H1 (cell line): ENCODE results near the gene NFX1. TPM values are rescaled to one million over a fixed set of nuclear protein-coding genes. Genes with fewer than 3 reads are reported as not detected.

Experiments
- CTCF ChIA-PET: fragments of 300-600 bp; sonication (Branson Sonifier 250); formaldehyde crosslinking; loops from one replicate; lab custom pipeline; 2021; ENCODE audit not compliant: partially characterized antibody; lab: Charles Lee
- POLR2A ChIA-PET: fragments of 300-600 bp; sonication (Branson Sonifier 250); formaldehyde crosslinking; loops from one replicate; lab custom pipeline; 2021; ENCODE audit warnings: inconsistent platforms; ENCODE audit not compliant: partially characterized antibody; lab: Charles Lee
- DNase-seq, 2 experiments: peaks; one replicate each; pipeline versions ENCODE4 v3.0.0 to v3.0.0-alpha.2; 2010 to 2022; ENCODE audit warnings: low spot score in 2 of 2, low read depth in 1 of 2, mixed read lengths in 1 of 2
- FAIRE-seq: peaks from 2 replicates; lab custom pipeline; 2011; peaks lifted over from hg19 to GRCh38; lab: Jason Lieb, UNC
- H2AFZ ChIP-seq: 2 replicates; pipeline ENCODE4 v1.8.1; 2012; ENCODE audit warnings: low read length, inconsistent platforms
- H2AK5ac ChIP-seq: 2 replicates; pipeline ENCODE4 v1.6.1; 2013; ENCODE audit warnings: low read depth, low read length
- H2BK120ac ChIP-seq: replicated peaks from 2 replicates; pipeline ENCODE3; 2013; ENCODE audit warnings: low read depth, low read length, inconsistent platforms
- H2BK12ac ChIP-seq: 2 replicates; pipeline ENCODE4 v1.6.1; 2013; ENCODE audit warnings: low read depth, low read length
- H2BK15ac ChIP-seq: 2 replicates; pipeline ENCODE4 v1.6.1; 2013; ENCODE audit warnings: low read length
- H2BK20ac ChIP-seq: 2 replicates; pipeline ENCODE4 v1.6.1; 2013; ENCODE audit warnings: low read length
- H2BK5ac ChIP-seq: 2 replicates; pipeline ENCODE4 v1.6.1; 2013; ENCODE audit warnings: low read depth, low read length
- H3K14ac ChIP-seq: 2 replicates; pipeline ENCODE4 v1.6.1; 2013; ENCODE audit warnings: inconsistent platforms; ENCODE audit not compliant: insufficient read length
- H3K18ac ChIP-seq: 2 replicates; pipeline ENCODE4 v1.6.1; 2013; ENCODE audit warnings: low read length; ENCODE audit errors: extremely low read depth
- H3K23ac ChIP-seq: 2 replicates; pipeline ENCODE4 v1.6.1; 2013; ENCODE audit warnings: inconsistent platforms; ENCODE audit not compliant: insufficient read length
- H3K23me2 ChIP-seq: 2 replicates; pipeline ENCODE4 v1.6.1; 2013; ENCODE audit warnings: low read depth, low read length
- H3K27ac ChIP-seq: 2 replicates; pipeline ENCODE4 v1.6.1; 2011; ENCODE audit warnings: low read depth, low read length, inconsistent platforms
- H3K27me3 ChIP-seq, 4 experiments: replicated peaks in 1 of 4; 1 replicate in 1 of 4; 2 replicates in 3 of 4; pipeline versions ENCODE4 v1.6.1 to v1.8.1; 2011 to 2013; ENCODE audit warnings: low read length in 3 of 4, mild to moderate bottlenecking in 3 of 4, inconsistent platforms in 2 of 4, mixed read lengths in 2 of 4, moderate library complexity in 1 of 4; ENCODE audit not compliant: control insufficient read depth in 3 of 4, insufficient read depth in 3 of 4; ENCODE audit errors: extremely low read depth in 1 of 4
- H3K36me3 ChIP-seq, 4 experiments: 2 replicates each; pipeline versions ENCODE4 v1.6.1 to v1.8.1; 2011 to 2013; ENCODE audit warnings: mild to moderate bottlenecking in 4 of 4, low read length in 3 of 4, moderate library complexity in 2 of 4, control low read depth in 1 of 4, inconsistent platforms in 1 of 4; ENCODE audit not compliant: insufficient read depth in 4 of 4, control insufficient read depth in 2 of 4
- H3K4ac ChIP-seq: replicated peaks from 2 replicates; pipeline ENCODE3; 2013; ENCODE audit warnings: low read length, low read depth, mixed read lengths, inconsistent platforms; ENCODE audit not compliant: insufficient read length
- H3K4me1 ChIP-seq, 4 experiments: replicated peaks in 1 of 4; 1 replicate in 1 of 4; 2 replicates in 3 of 4; pipeline versions ENCODE4 v1.6.1 to v1.8.1; 2011 to 2013; ENCODE audit warnings: low read length in 3 of 4, inconsistent platforms in 2 of 4, mixed read lengths in 1 of 4; ENCODE audit not compliant: insufficient read depth in 4 of 4, control insufficient read depth in 3 of 4
- H3K4me2 ChIP-seq, 2 experiments: 2 replicates each; pipeline versions ENCODE4 v1.6.1 to v1.8.1; 2011 to 2013; ENCODE audit warnings: low read depth in 2 of 2, low read length in 2 of 2, control low read depth in 1 of 2, inconsistent platforms in 1 of 2, mild to moderate bottlenecking in 1 of 2; ENCODE audit not compliant: insufficient read depth in 1 of 2
- H3K4me3 ChIP-seq, 4 experiments: fragments of 200-600, 300-600 bp in 1 of 4; sonication (generic), shearing (Covaris generic), sonication (Bioruptor Twin) in 1 of 4; 2 replicates each; pipeline versions ENCODE4 v1.5.1 to v1.8.1; 2011 to 2016; ENCODE audit warnings: low read length in 4 of 4, low read depth in 3 of 4, control low read depth in 2 of 4, inconsistent platforms in 2 of 4, mild to moderate bottlenecking in 2 of 4, mixed read lengths in 1 of 4, moderate library complexity in 1 of 4; ENCODE audit not compliant: insufficient read depth in 2 of 4; ENCODE audit errors: extremely low read depth in 1 of 4
- H3K56ac ChIP-seq: replicated peaks from 2 replicates; pipeline ENCODE3; 2013; ENCODE audit warnings: low read depth, mild to moderate bottlenecking, mixed read lengths, low read length, inconsistent platforms; ENCODE audit not compliant: insufficient read length
- H3K79me1 ChIP-seq: 2 replicates; pipeline ENCODE4 v1.6.1; 2013; ENCODE audit warnings: low read depth, low read length, control low read depth
- H3K79me2 ChIP-seq, 2 experiments: 2 replicates each; pipeline versions ENCODE4 v1.6.1 to v1.8.1; 2012 to 2013; ENCODE audit warnings: low read length in 2 of 2, mild to moderate bottlenecking in 2 of 2, inconsistent platforms in 1 of 2; ENCODE audit not compliant: insufficient read depth in 2 of 2, control insufficient read depth in 1 of 2
- H3K9ac ChIP-seq, 4 experiments: replicated peaks in 1 of 4; 1 replicate in 1 of 4; 2 replicates in 3 of 4; pipeline versions ENCODE4 v1.6.1 to v1.8.1; 2011 to 2013; ENCODE audit warnings: low read depth in 3 of 4, low read length in 3 of 4, control low read depth in 2 of 4, mild to moderate bottlenecking in 2 of 4, moderate library complexity in 2 of 4, inconsistent platforms in 1 of 4; ENCODE audit errors: extremely low read depth in 1 of 4
- H3K9me3 ChIP-seq, 2 experiments: 2 replicates each; pipeline versions ENCODE4 v1.6.1 to v1.8.1; 2012 to 2013; ENCODE audit warnings: mild to moderate bottlenecking in 2 of 2, moderate library complexity in 2 of 2, control low read depth in 1 of 2, inconsistent platforms in 1 of 2, low read depth in 1 of 2, low read length in 1 of 2, mixed read lengths in 1 of 2; ENCODE audit not compliant: insufficient read depth in 2 of 2
- H4K20me1 ChIP-seq, 2 experiments: replicated peaks in 1 of 2; 2 replicates each; pipeline versions ENCODE3 to v1.8.1; 2011 to 2013; ENCODE audit warnings: inconsistent platforms in 2 of 2, low read length in 2 of 2, mild to moderate bottlenecking in 1 of 2; ENCODE audit not compliant: insufficient read depth in 2 of 2, control insufficient read depth in 1 of 2
- H4K5ac ChIP-seq: 2 replicates; pipeline ENCODE4 v1.6.1; 2013; ENCODE audit warnings: low read length, low read depth, mixed read lengths, inconsistent platforms; ENCODE audit not compliant: insufficient read length
- H4K8ac ChIP-seq: 2 replicates; pipeline ENCODE4 v1.8.0; 2013; ENCODE audit warnings: mild to moderate bottlenecking, moderate library complexity, low read length, inconsistent platforms; ENCODE audit not compliant: insufficient read depth; ENCODE audit errors: extremely low read depth
- H4K91ac ChIP-seq: replicated peaks from 2 replicates; pipeline ENCODE3; 2013; ENCODE audit warnings: low read length, mixed read lengths, inconsistent platforms; ENCODE audit not compliant: insufficient read length
- CBX8 ChIP-seq: fragments of 300-800, 300-1000 bp; sonication (generic); IDR thresholded peaks from 2 replicates; pipeline ENCODE4 v1.7.1; 2016; ENCODE audit warnings: low read depth, low read length, borderline replicate concordance
- JUN ChIP-seq: IDR thresholded peaks from 2 replicates; pipeline ENCODE4 v1.6.1; 2011; ENCODE audit warnings: low read depth, mild to moderate bottlenecking, improper control_type of control experiment, low read length
- POLR2AphosphoS5 ChIP-seq: IDR thresholded peaks from 2 replicates; pipeline ENCODE4 v1.6.1; 2011; ENCODE audit warnings: low read depth, low read length
- SIN3A ChIP-seq, 2 experiments: IDR thresholded peaks in 1 of 2; conservative IDR thresholded peaks in 1 of 2; 2 replicates each; pipeline ENCODE4 v1.6.1; 2011 to 2012; ENCODE audit warnings: low read length in 2 of 2, improper control_type of control experiment in 1 of 2, low read depth in 1 of 2, mild to moderate bottlenecking in 1 of 2
- SIRT6 ChIP-seq: IDR thresholded peaks from one replicate; pipeline ENCODE4 v1.7.1; 2012; ENCODE audit warnings: low read length, inconsistent platforms
- TCF12 ChIP-seq: IDR thresholded peaks from 2 replicates; pipeline ENCODE4 v1.6.1; 2011; ENCODE audit warnings: low read depth, mild to moderate bottlenecking, low read length
- ZNF274 ChIP-seq: IDR thresholded peaks from 2 replicates; pipeline ENCODE4 v1.7.0; 2012; ENCODE audit warnings: low read length, borderline replicate concordance; ENCODE audit errors: extremely low read depth
- WGBS, 2 experiments: shearing (Covaris generic) in 1 of 2; methylation state at CpG; one replicate each; pipeline versions ENCODE4 v1.1.6 to v1.1.7; 2013 to 2015; ENCODE audit warnings: low lambda C conversion rate in 2 of 2, mixed read lengths in 2 of 2, inconsistent platforms in 1 of 2, low coverage in 1 of 2, missing lambda C conversion rate in 1 of 2; ENCODE audit not compliant: insufficient replicate concordance in 2 of 2, insufficient coverage in 1 of 2, insufficient read length in 1 of 2; ENCODE audit errors: extremely low coverage in 1 of 2, missing lambda C conversion rate in 1 of 2; 5-methylcytosine and 5-hydroxymethylcytosine counted together
- polyA plus RNA-seq, 7 experiments: library from polyadenylated mRNA; depleted of rRNA in 3 of 7; stranded (reverse) in 5 of 7; unstranded in 2 of 7; fragments of >200 nt in 5 of 7; fragments of 200-250 nt in 2 of 7; gene quantifications; 1 replicate in 5 of 7; 2 replicates in 1 of 7; 4 replicates in 1 of 7; pipeline versions ENCODE4 v1.2.1 to v1.2.3, GENCODE V29; 2011 to 2013; ENCODE audit warnings: missing spikeins in 2 of 7, mixed read lengths in 2 of 7
- total RNA-seq: library from RNA; stranded (reverse); fragmentation: NEBNext Ultra II Directional; extraction: Animal tissue kit (Norgen Biotek cat#: 25700); gene quantifications from 2 replicates; pipeline ENCODE4 v1.2.1, GENCODE V29; 2021

NFX1 gene
- total and polyA plus RNA-seq, 2 of the 8 experiments (the other 6 are each of a cell fraction or from before 2014, with no cell fraction given) = 19.4 to 28.4 TPM

- no peak overlapping the region for H3K14ac ChIP-seq
- H4K5ac ChIP-seq = no peak overlapping the region
- H4K20me1 ChIP-seq = peaks cover 1 to 2% of the 10 kb centered on the region in 2 experiments
- 91% methylated on average over 8 of the region's 8 CpGs; no CpG with 5 or more reads in 1 of the 2 experiments for WGBS, 2 experiments
- no peak overlapping the region for H2BK20ac ChIP-seq
- no peak overlapping the region for H3K27ac ChIP-seq
- H2BK120ac ChIP-seq = no peak overlapping the region
- DNase-seq = no peak
- no peak for TF ChIP-seq SIN3A (conservative IDR thresholded peaks at IDR 0.05 in 1 of 2, IDR thresholded peaks at IDR 0.05 in 1 of 2; ENCODE audit: low read depth in 1 of 2, low read length in 2 of 2)
- no peak for TF ChIP-seq CBX8
- no peak for TF ChIP-seq TCF12
- TF ChIP-seq ZNF274 = no peak
- no peak for TF ChIP-seq POLR2AphosphoS5
- TF ChIP-seq SIRT6 = no peak
- TF ChIP-seq JUN = no peak
- TF ChIP-seq, all 59 proteins: peak for 0
- no peak overlapping the region for H2AK5ac ChIP-seq
- ChIA-PET CTCF (interaction anchor here (0.6 to 1.6 kb wide), 3 partner anchors 29 to 212 kb away, joined by 3 to 5 read pairs (median 3); no protein-coding TSS in a partner anchor), POLR2A (interaction anchor here (2.3 kb wide), 1 partner anchor 9 kb away, joined by 14 read pairs; the partner anchor contains the start of genes BAG1 and CHMP5)
- no peak overlapping the region for H3K4me3 ChIP-seq
- H2AFZ ChIP-seq = no peak overlapping the region
- no peak overlapping the region for H2BK5ac ChIP-seq
- no peaks in the 10 kb centered on the region for H3K79me2 ChIP-seq
- no peak overlapping the region for H3K18ac ChIP-seq
- H2BK15ac ChIP-seq = no peak overlapping the region
- no peak overlapping the region for H2BK12ac ChIP-seq
- no peak overlapping the region for H3K4ac ChIP-seq
- FAIRE-seq = no peak
- no peaks in the 10 kb centered on the region for H3K79me1 ChIP-seq
- no peak overlapping the region for H3K56ac ChIP-seq
- no peaks in the 10 kb centered on the region for H3K9me3 ChIP-seq
- H3K9ac ChIP-seq = no peak overlapping the region
- no peak overlapping the region for H3K23ac ChIP-seq
- H3K23me2 ChIP-seq = no peaks in the 10 kb centered on the region
- H3K4me1 ChIP-seq = no peaks in the 10 kb centered on the region
- no peak overlapping the region for H4K91ac ChIP-seq
- H4K8ac ChIP-seq = no peak overlapping the region
- no peaks in the 10 kb centered on the region for H3K27me3 ChIP-seq
- H3K4me2 ChIP-seq = no peak overlapping the region
- H3K36me3 ChIP-seq = peaks cover 40 to 68% (median 60%) of the 10 kb centered on the region in 4 experiments
Measured at GRCh38 chr9:33255014-33255413, 35.3 kb upstream of the NFX1 start.
